Astrocyte (in vitro differentiated cells and primary cell): Measurements from ENCODE around the gene PLA2G1B.

Source experiments
- CTCF ChIP-seq: IDR thresholded peaks from 2 replicates; pipeline ENCODE4 v1.5.1; 2011; ENCODE audit warnings: low read depth, mild to moderate bottlenecking, inconsistent platforms, low read length, moderate library complexity; ENCODE audit not compliant: insufficient read depth
- EZH2 ChIP-seq: IDR thresholded peaks from 2 replicates; pipeline ENCODE4 v1.6.1; 2012; ENCODE audit warnings: mild to moderate bottlenecking, low read length, inconsistent platforms; ENCODE audit not compliant: insufficient read depth

- no peak for TF ChIP-seq EZH2
- no peak for TF ChIP-seq CTCF
Observed at GRCh38 chr12:120368789-120369602, 41.4 kb upstream of the PLA2G1B start, which contains the start of gene MSI1.
